Measurements from ENCODE around the gene OR11L1.

Gene OR11L1

DNA sequence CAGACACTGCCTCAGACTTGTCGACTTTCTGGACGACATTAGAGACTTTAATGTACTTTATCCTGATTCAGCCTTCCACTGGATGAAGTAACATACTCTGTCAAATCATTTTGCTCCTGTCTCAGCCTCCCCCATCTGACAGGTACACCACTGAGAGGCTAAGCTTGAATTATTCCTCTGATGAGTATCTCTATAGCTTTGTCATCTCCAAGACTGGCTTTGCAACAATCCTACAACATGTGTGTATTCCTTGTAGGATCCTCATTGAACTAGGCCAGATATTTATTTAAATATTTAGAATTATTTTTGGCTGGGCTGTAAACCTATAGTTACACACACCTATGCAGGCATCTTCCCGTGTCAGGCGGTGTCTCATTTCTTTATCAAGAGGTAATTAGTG is 14.2 kb upstream of the OR11L1 start:
- Histone ChIP-seq H3K4me3 (ENCODE audit: low read length) (no peak overlapping the region), H3K27me3 (ENCODE audit: low read depth, low read length) (no peaks in the 10 kb centered on the region), H3K9me3 (ENCODE audit: insufficient read depth, low read length) (no peaks in the 10 kb centered on the region), H3K27ac (ENCODE audit: low read length) (no peak overlapping the region), H3K79me2 (ENCODE audit: low read length) (no peaks in the 10 kb centered on the region), H3K9ac (ENCODE audit: low read length) (no peak overlapping the region), H3K36me3 (replicated peaks; ENCODE audit: low read depth, low read length) (no peaks in the 10 kb centered on the region), H3K4me2 (ENCODE audit: low read length) (no peak overlapping the region), H4K20me1 (ENCODE audit: insufficient read depth, low read length) (no peaks in the 10 kb centered on the region), H2AFZ (ENCODE audit: low read depth, low read length) (no peak overlapping the region), H3K4me1 (ENCODE audit: low read length) (no peaks in the 10 kb centered on the region)
- TF ChIP-seq CTCF (IDR thresholded peaks at IDR 0.05; ENCODE audit: low read depth, low read length) (no peak), EZH2phosphoT487 (IDR thresholded peaks at IDR 0.05; ENCODE audit: low read depth) (no peak)

GRCh38 chr1:247854899-247855545 is 13.3 kb upstream of the OR11L1 start:
- Histone ChIP-seq H3K9me3 (ENCODE audit: insufficient read depth, low read length) (no peaks in the 10 kb centered on the region), H3K79me2 (ENCODE audit: low read length) (no peaks in the 10 kb centered on the region), H3K27ac (ENCODE audit: low read length) (no peak overlapping the region), H3K4me2 (ENCODE audit: low read length) (no peak overlapping the region), H3K36me3 (replicated peaks; ENCODE audit: low read depth, low read length) (no peaks in the 10 kb centered on the region), H3K9ac (ENCODE audit: low read length) (no peak overlapping the region), H3K4me1 (ENCODE audit: low read length) (no peaks in the 10 kb centered on the region), H4K20me1 (ENCODE audit: insufficient read depth, low read length) (no peaks in the 10 kb centered on the region), H3K4me3 (ENCODE audit: low read length) (no peak overlapping the region), H3K27me3 (ENCODE audit: low read depth, low read length) (no peaks in the 10 kb centered on the region), H2AFZ (ENCODE audit: low read depth, low read length) (no peak overlapping the region)
- TF ChIP-seq EZH2phosphoT487 (IDR thresholded peaks at IDR 0.05; ENCODE audit: low read depth) (no peak), CTCF (IDR thresholded peaks at IDR 0.05; ENCODE audit: low read depth, low read length) (no peak)

GRCh38 chr1:247849616-247850015 is 7.9 kb upstream of the OR11L1 start:
- no peaks in the 10 kb centered on the region for H3K4me1 ChIP-seq (ENCODE audit: low read length)
- no peaks in the 10 kb centered on the region for H4K20me1 ChIP-seq (ENCODE audit: insufficient read depth, low read length)
- TF ChIP-seq EZH2phosphoT487 (IDR thresholded peaks at IDR 0.05; ENCODE audit: low read depth) (no peak), CTCF (IDR thresholded peaks at IDR 0.05; ENCODE audit: low read depth, low read length) (no peak)
- H2AFZ ChIP-seq (ENCODE audit: low read depth, low read length): no peak overlapping the region
- no peaks in the 10 kb centered on the region for H3K9me3 ChIP-seq (ENCODE audit: insufficient read depth, low read length)
- no peaks in the 10 kb centered on the region for H3K36me3 ChIP-seq (replicated peaks; ENCODE audit: low read depth, low read length)
- H3K27me3 ChIP-seq (ENCODE audit: low read depth, low read length): 0 out of 2 replicates have a peak, but pooled peaks cover under 1% of the 10 kb centered on the region
- H3K9ac ChIP-seq (ENCODE audit: low read length): no peak overlapping the region
- H3K27ac ChIP-seq (ENCODE audit: low read length): no peak overlapping the region
- H3K79me2 ChIP-seq (ENCODE audit: low read length): no peaks in the 10 kb centered on the region
- no peak overlapping the region for H3K4me3 ChIP-seq (ENCODE audit: low read length)
- no peak overlapping the region for H3K4me2 ChIP-seq (ENCODE audit: low read length)

GRCh38 chr1:247848346-247848745 is 6.7 kb upstream of the OR11L1 start:
- Histone ChIP-seq H3K27ac (ENCODE audit: low read length) (no peak overlapping the region), H3K36me3 (replicated peaks; ENCODE audit: low read depth, low read length) (no peaks in the 10 kb centered on the region), H3K27me3 (ENCODE audit: low read depth, low read length) (peaks cover 8% of the 10 kb centered on the region; the same call in 1 of the 2 replicates), H3K9me3 (ENCODE audit: insufficient read depth, low read length) (no peaks in the 10 kb centered on the region), H3K79me2 (ENCODE audit: low read length) (no peaks in the 10 kb centered on the region), H3K4me2 (ENCODE audit: low read length) (no peak overlapping the region), H3K4me3 (ENCODE audit: low read length) (no peak overlapping the region), H2AFZ (ENCODE audit: low read depth, low read length) (no peak overlapping the region), H3K9ac (ENCODE audit: low read length) (no peak overlapping the region), H3K4me1 (ENCODE audit: low read length) (no peaks in the 10 kb centered on the region), H4K20me1 (ENCODE audit: insufficient read depth, low read length) (no peaks in the 10 kb centered on the region)
- TF ChIP-seq EZH2phosphoT487 (IDR thresholded peaks at IDR 0.05; ENCODE audit: low read depth) (no peak), CTCF (IDR thresholded peaks at IDR 0.05; ENCODE audit: low read depth, low read length) (no peak)
